WERI-Rb-1 (cell line): ENCODE data around the gene KCNJ5.
A peak's percentile ranks its signal among the peaks of the same experiment; 100 is the strongest.

Experiments used
- DNase-seq: peaks from one replicate; pipeline ENCODE4 v3.0.0-alpha.2; 2020
- H3K27ac ChIP-seq: fragments of 250-450 bp; sonication (Bioruptor Pico); 2 replicates; pipeline ENCODE4 v1.5.1; 2020; ENCODE audit warnings: mild to moderate bottlenecking, moderate library complexity
- H3K27me3 ChIP-seq: fragments of 250-450 bp; sonication (Bioruptor Pico); 2 replicates; pipeline ENCODE4 v1.5.1; 2021; ENCODE audit warnings: mild to moderate bottlenecking, low read depth, moderate library complexity; ENCODE audit not compliant: insufficient read depth, severe bottlenecking
- H3K36me3 ChIP-seq: fragments of 250-450 bp; sonication (Bioruptor Pico); 2 replicates; pipeline ENCODE4 v1.5.1; 2020; ENCODE audit warnings: mild to moderate bottlenecking, moderate library complexity
- H3K4me3 ChIP-seq: 2 replicates; pipeline ENCODE4 v1.5.1; 2011; ENCODE audit warnings: low read depth, mild to moderate bottlenecking, control low read depth, low read length
- H3K9me3 ChIP-seq: fragments of 250-450 bp; sonication (Bioruptor Pico); 2 replicates; pipeline ENCODE4 v1.5.1; 2021; ENCODE audit warnings: mild to moderate bottlenecking, moderate library complexity; ENCODE audit not compliant: severe bottlenecking
- CTCF ChIP-seq: IDR thresholded peaks from 2 replicates; pipeline ENCODE4 v1.5.1; 2011; ENCODE audit warnings: low read depth, mild to moderate bottlenecking, control low read depth, inconsistent platforms, low read length

The KCNJ5 gene

GRCh38 chr11:128949791-128950454 lies 58.8 kb downstream of the KCNJ5 start:
- Histone ChIP-seq H3K36me3 (no peaks in the 10 kb centered on the region), H3K9me3 (no peaks in the 10 kb centered on the region), H3K27ac (no peak overlapping the region), H3K4me3 (no peak overlapping the region), H3K27me3 (no peaks in the 10 kb centered on the region)
- TF ChIP-seq CTCF = no peak
- DNase-seq = no peak

GRCh38 chr11:128953151-128953550 lies 62.0 kb downstream of the KCNJ5 start:
- no peak for TF ChIP-seq CTCF
- H3K9me3 ChIP-seq = no peaks in the 10 kb centered on the region

GRCh38 chr11:128955636-128956035 lies 64.5 kb downstream of the KCNJ5 start:
- H3K9me3 ChIP-seq = no peaks in the 10 kb centered on the region
- H3K4me3 ChIP-seq = no peak overlapping the region
- H3K27ac ChIP-seq = no peak overlapping the region
- H3K27me3 ChIP-seq = no peaks in the 10 kb centered on the region
- DNase-seq = no peak
- TF ChIP-seq CTCF = no peak
- no peaks in the 10 kb centered on the region for H3K36me3 ChIP-seq

More at GRCh38 chr11:128953151-128953550, 62.0 kb downstream of the KCNJ5 start:
- Histone ChIP-seq H3K36me3 (no peaks in the 10 kb centered on the region), H3K27me3 (no peaks in the 10 kb centered on the region), H3K4me3 (no peak overlapping the region), H3K27ac (no peak overlapping the region)
- DNase-seq = no peak

GRCh38 chr11:128956401-128957201 lies 65.4 kb downstream of the KCNJ5 start:
- Histone ChIP-seq H3K9me3 (no peaks in the 10 kb centered on the region), H3K27ac (no peak overlapping the region), H3K27me3 (no peaks in the 10 kb centered on the region), H3K36me3 (no peaks in the 10 kb centered on the region), H3K4me3 (no peak overlapping the region)
- TF ChIP-seq CTCF = peak; percentile 58
- DNase-seq = peak; percentile 55

GRCh38 chr11:128957202-128957482 lies 66.0 kb downstream of the KCNJ5 start:
- Histone ChIP-seq H3K4me3 (no peak overlapping the region), H3K27ac (no peak overlapping the region), H3K9me3 (no peaks in the 10 kb centered on the region), H3K36me3 (no peaks in the 10 kb centered on the region), H3K27me3 (no peaks in the 10 kb centered on the region)
- no peak for TF ChIP-seq CTCF
- DNase-seq = no peak
